H9 (cell line): ENCODE results near the gene ZWILCH. TPM values are rescaled to one million over a fixed set of nuclear protein-coding genes. Genes with fewer than 3 reads are reported as not detected.

Experiments used
- DNase-seq: peaks from one replicate; pipeline ENCODE4 v3.0.0-alpha.2; 2017
- H2AFZ ChIP-seq: one replicate; pipeline ENCODE4 v1.6.1; 2013; ENCODE audit warnings: mild to moderate bottlenecking, low read length, control low read depth, moderate library complexity
- H2AK5ac ChIP-seq: 2 replicates; pipeline ENCODE4 v1.6.1; 2013; ENCODE audit warnings: low read length, control low read depth, mixed read lengths; ENCODE audit not compliant: insufficient read length
- H2BK120ac ChIP-seq: one replicate; pipeline ENCODE4 v1.6.1; 2013; ENCODE audit warnings: low read depth, mild to moderate bottlenecking, low read length, control low read depth, inconsistent platforms; ENCODE audit not compliant: poor library complexity, severe bottlenecking
- H2BK12ac ChIP-seq: 2 replicates; pipeline ENCODE4 v1.6.1; 2013; ENCODE audit warnings: low read length, control low read depth, mixed read lengths, low read depth; ENCODE audit not compliant: insufficient read length
- H2BK15ac ChIP-seq: 2 replicates; pipeline ENCODE4 v1.6.1; 2013; ENCODE audit warnings: low read depth, low read length, control low read depth
- H2BK20ac ChIP-seq: one replicate; pipeline ENCODE4 v1.6.1; 2013; ENCODE audit warnings: low read depth, mild to moderate bottlenecking, low read length, control low read depth, inconsistent platforms; ENCODE audit not compliant: poor library complexity, severe bottlenecking
- H2BK5ac ChIP-seq: 2 replicates; pipeline ENCODE4 v1.6.1; 2013; ENCODE audit warnings: low read length, control low read depth, mixed read lengths; ENCODE audit not compliant: insufficient read length
- H3K14ac ChIP-seq: 2 replicates; pipeline ENCODE4 v1.6.1; 2013; ENCODE audit warnings: low read length, control low read depth; ENCODE audit not compliant: insufficient read depth
- H3K18ac ChIP-seq: 2 replicates; pipeline ENCODE4 v1.6.1; 2013; ENCODE audit warnings: low read depth, mild to moderate bottlenecking, mixed read lengths, low read length, control low read depth; ENCODE audit not compliant: insufficient read length
- H3K23ac ChIP-seq: 2 replicates; pipeline ENCODE4 v1.6.1; 2013; ENCODE audit warnings: low read length, control low read depth, mixed read lengths, low read depth; ENCODE audit not compliant: insufficient read length
- H3K23me2 ChIP-seq: 2 replicates; pipeline ENCODE4 v1.6.1; 2013; ENCODE audit warnings: low read depth, mild to moderate bottlenecking, mixed read lengths, low read length, control low read depth; ENCODE audit not compliant: insufficient read length, poor library complexity, severe bottlenecking
- H3K27ac ChIP-seq: 2 replicates; pipeline ENCODE4 v1.5.1; 2013; ENCODE audit warnings: low read length, control low read depth, mixed read lengths, low read depth; ENCODE audit not compliant: insufficient read length
- H3K27me3 ChIP-seq: 2 replicates; pipeline ENCODE4 v1.6.1; 2013; ENCODE audit warnings: low read length, control low read depth, inconsistent platforms; ENCODE audit not compliant: insufficient read depth
- H3K4ac ChIP-seq: 2 replicates; pipeline ENCODE4 v1.6.1; 2013; ENCODE audit warnings: low read depth, mild to moderate bottlenecking, control low read depth, inconsistent platforms, low read length, moderate library complexity
- H3K4me1 ChIP-seq: 2 replicates; pipeline ENCODE4 v1.6.1; 2013; ENCODE audit warnings: low read length, control low read depth, inconsistent platforms; ENCODE audit not compliant: insufficient read depth
- H3K4me2 ChIP-seq: 2 replicates; pipeline ENCODE4 v1.6.1; 2013; ENCODE audit warnings: low read length, control low read depth, mixed read lengths; ENCODE audit not compliant: insufficient read length, insufficient read depth
- H3K56ac ChIP-seq: 2 replicates; pipeline ENCODE4 v1.6.1; 2013; ENCODE audit warnings: low read depth, mild to moderate bottlenecking, mixed read lengths, low read length, control low read depth; ENCODE audit not compliant: insufficient read length
- H3K79me1 ChIP-seq: 2 replicates; pipeline ENCODE4 v1.6.1; 2013; ENCODE audit warnings: low read depth, mild to moderate bottlenecking, moderate library complexity, low read length, control low read depth, inconsistent platforms; ENCODE audit not compliant: insufficient read depth, poor library complexity, severe bottlenecking
- H3K79me2 ChIP-seq: 2 replicates; pipeline ENCODE4 v1.6.1; 2013; ENCODE audit warnings: low read length, control low read depth, inconsistent platforms; ENCODE audit not compliant: insufficient read depth
- H3K9ac ChIP-seq: 2 replicates; pipeline ENCODE4 v1.6.1; 2013; ENCODE audit warnings: low read length, control low read depth, mixed read lengths; ENCODE audit not compliant: insufficient read length; ENCODE audit errors: extremely low read depth
- H3K9me3 ChIP-seq: one replicate; pipeline ENCODE4 v1.6.1; 2013; ENCODE audit warnings: low read depth, low read length, inconsistent platforms; ENCODE audit not compliant: control insufficient read depth
- H3T11ph ChIP-seq: one replicate; pipeline ENCODE4 v1.6.1; 2013; ENCODE audit warnings: mild to moderate bottlenecking, low read length, control low read depth, inconsistent platforms
- H4K20me1 ChIP-seq: one replicate; pipeline ENCODE4 v1.6.1; 2013; ENCODE audit not compliant: control insufficient read depth, insufficient read length, insufficient read depth
- H4K5ac ChIP-seq: 2 replicates; pipeline ENCODE4 v1.6.1; 2013; ENCODE audit warnings: low read depth, mild to moderate bottlenecking, mixed read lengths, low read length, control low read depth; ENCODE audit not compliant: insufficient read length
- H4K8ac ChIP-seq: replicated peaks from 2 replicates; pipeline ENCODE4 v1.6.1; 2013; ENCODE audit warnings: low read length, control low read depth, mixed read lengths, low read depth; ENCODE audit not compliant: insufficient read length
- H4K91ac ChIP-seq: 2 replicates; pipeline ENCODE4 v1.6.1; 2013; ENCODE audit warnings: low read depth, mild to moderate bottlenecking, moderate library complexity, mixed read lengths, low read length, control low read depth; ENCODE audit not compliant: insufficient read length
- H3K27ac Mint-ChIP-seq, 3 experiments: 2 replicates in 2 of 3; 3 replicates in 1 of 3; pipeline ENCODE4 v1.8.0; 2020 to 2021; ENCODE audit warnings: mixed read lengths in 3 of 3, mild to moderate bottlenecking in 1 of 3, moderate library complexity in 1 of 3
- H3K27me3 Mint-ChIP-seq: 2 replicates; pipeline ENCODE4 v1.8.0; 2021; ENCODE audit warnings: low read depth, mild to moderate bottlenecking, moderate library complexity, mixed read lengths
- H3K36me3 Mint-ChIP-seq, 3 experiments: 2 replicates in 2 of 3; 3 replicates in 1 of 3; pipeline ENCODE4 v1.8.0; 2020 to 2021; ENCODE audit warnings: low read depth in 3 of 3, mixed read lengths in 3 of 3; ENCODE audit not compliant: insufficient read depth in 1 of 3
- H3K4me1 Mint-ChIP-seq, 2 experiments: 2 replicates each; pipeline ENCODE4 v1.8.0; 2020; ENCODE audit warnings: mixed read lengths in 2 of 2
- H3K4me3 Mint-ChIP-seq, 2 experiments: 2 replicates in 1 of 2; 3 replicates in 1 of 2; pipeline ENCODE4 v1.8.0; 2020 to 2021; ENCODE audit warnings: mild to moderate bottlenecking in 2 of 2, mixed read lengths in 2 of 2, moderate library complexity in 1 of 2
- H3K9me3 Mint-ChIP-seq, 2 experiments: 2 replicates in 1 of 2; 3 replicates in 1 of 2; pipeline ENCODE4 v1.8.0; 2020; ENCODE audit warnings: mild to moderate bottlenecking in 2 of 2, mixed read lengths in 2 of 2, moderate library complexity in 1 of 2
- WGBS: extraction: QIAGEN DNeasy Blood & Tissue Kit; methylation state at CpG from one replicate; pipeline ENCODE4 v1.1.7; 2013; ENCODE audit warnings: missing lambda C conversion rate, low lambda C conversion rate, mixed read lengths; ENCODE audit not compliant: insufficient read length; ENCODE audit errors: extremely low coverage; 5-methylcytosine and 5-hydroxymethylcytosine counted together
- total RNA-seq: library from RNA; stranded (reverse); gene quantifications from 2 replicates; pipeline ENCODE4 v1.2.1, GENCODE V29; 2021
- TF ChIP-seq, protein P1 (sequence below): fragments of 200-600 bp; sonication (generic); conservative IDR thresholded peaks from 3 replicates; pipeline ENCODE4 v1.8.0; 2021; ENCODE audit warnings: antibody characterized with exemption, mild to moderate bottlenecking

ZWILCH gene
- total RNA-seq, 1 experiment from 2014 or later: 47.2 TPM

DNA sequence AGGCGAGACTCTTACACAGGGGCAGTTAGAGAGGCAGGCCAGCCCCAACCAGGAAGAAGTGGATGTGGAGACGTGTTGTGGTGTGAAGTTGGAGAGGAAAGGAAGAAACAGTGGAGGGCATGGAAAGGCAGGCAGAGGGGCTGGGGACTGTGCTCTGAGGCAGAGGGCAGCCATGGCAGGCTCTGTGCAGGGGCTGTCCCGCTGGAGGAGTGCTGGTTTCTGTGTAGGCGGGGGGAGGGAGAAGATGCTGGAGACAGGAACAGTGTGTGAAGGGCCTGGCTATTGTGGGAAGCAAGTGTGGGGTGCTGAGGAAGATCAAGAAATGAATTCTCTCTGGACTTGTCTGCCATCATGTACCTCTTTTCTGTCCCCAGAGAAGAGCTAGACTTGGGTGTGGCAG, 28.6 kb upstream of the ZWILCH start:
- H2BK12ac ChIP-seq: no peak overlapping the region
- no peak overlapping the region for H3K9ac ChIP-seq
- Mint-ChIP-seq H3K9me3 (no peaks in the 10 kb centered on the region), H3K27ac (peak overlapping the region; percentile 4 to 63 (median 50); a peak in 5 of 7 replicates), H3K4me1 (peaks cover 56 to 62% of the 10 kb centered on the region in 2 experiments), H3K27me3 (no peaks in the 10 kb centered on the region), H3K36me3 (peaks cover 6 to 10% (median 8%) of the 10 kb centered on the region in 3 experiments), H3K4me3 (no peak overlapping the region; a peak in 1 of 5 replicates)
- no peaks in the 10 kb centered on the region for H3K9me3 ChIP-seq
- no peak overlapping the region for H3K56ac ChIP-seq
- no peaks in the 10 kb centered on the region for H4K20me1 ChIP-seq
- peaks cover 27% of the 10 kb centered on the region for H3K4me1 ChIP-seq
- H3T11ph ChIP-seq: no peak overlapping the region
- TF ChIP-seq, protein P1, sequence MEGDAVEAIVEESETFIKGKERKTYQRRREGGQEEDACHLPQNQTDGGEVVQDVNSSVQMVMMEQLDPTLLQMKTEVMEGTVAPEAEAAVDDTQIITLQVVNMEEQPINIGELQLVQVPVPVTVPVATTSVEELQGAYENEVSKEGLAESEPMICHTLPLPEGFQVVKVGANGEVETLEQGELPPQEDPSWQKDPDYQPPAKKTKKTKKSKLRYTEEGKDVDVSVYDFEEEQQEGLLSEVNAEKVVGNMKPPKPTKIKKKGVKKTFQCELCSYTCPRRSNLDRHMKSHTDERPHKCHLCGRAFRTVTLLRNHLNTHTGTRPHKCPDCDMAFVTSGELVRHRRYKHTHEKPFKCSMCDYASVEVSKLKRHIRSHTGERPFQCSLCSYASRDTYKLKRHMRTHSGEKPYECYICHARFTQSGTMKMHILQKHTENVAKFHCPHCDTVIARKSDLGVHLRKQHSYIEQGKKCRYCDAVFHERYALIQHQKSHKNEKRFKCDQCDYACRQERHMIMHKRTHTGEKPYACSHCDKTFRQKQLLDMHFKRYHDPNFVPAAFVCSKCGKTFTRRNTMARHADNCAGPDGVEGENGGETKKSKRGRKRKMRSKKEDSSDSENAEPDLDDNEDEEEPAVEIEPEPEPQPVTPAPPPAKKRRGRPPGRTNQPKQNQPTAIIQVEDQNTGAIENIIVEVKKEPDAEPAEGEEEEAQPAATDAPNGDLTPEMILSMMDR: no peak
- H3K4ac ChIP-seq: no peak overlapping the region
- no peak overlapping the region for H2BK20ac ChIP-seq
- H3K79me2 ChIP-seq: no peaks in the 10 kb centered on the region
- H3K14ac ChIP-seq: peak overlapping the region; percentile 71; the same call in 1 of the 2 replicates
- no peak overlapping the region for H2AFZ ChIP-seq
- H2BK5ac ChIP-seq: no peak overlapping the region
- no peak overlapping the region for H3K4me2 ChIP-seq
- H2BK15ac ChIP-seq: no peak overlapping the region
- H2AK5ac ChIP-seq: no peak overlapping the region
- no peak overlapping the region for H4K8ac ChIP-seq
- no peak overlapping the region for H2BK120ac ChIP-seq
- H3K23me2 ChIP-seq: no peaks in the 10 kb centered on the region
- H4K5ac ChIP-seq: no peak overlapping the region
- H4K91ac ChIP-seq: no peak overlapping the region
- H3K23ac ChIP-seq: no peak overlapping the region
- H3K27me3 ChIP-seq: no peaks in the 10 kb centered on the region
- H3K27ac ChIP-seq: no peak overlapping the region
- no peak for DNase-seq
- no peaks in the 10 kb centered on the region for H3K79me1 ChIP-seq
- H3K18ac ChIP-seq: no peak overlapping the region
- no CpG with 5 or more reads among the region's 4 CpGs for WGBS
